Tibial artery (tissue), 4 donors: ENCODE results near the gene TNN.

Source experiments
- DNase-seq, 2 donors: peaks; one replicate each; pipeline ENCODE4 v3.0.0-alpha.2; 2019
- H3K27ac ChIP-seq, 2 donors: fragments of 200-600 bp; sonication (generic) in 1 of 2; 1 replicate in 1 of 2; 2 replicates in 1 of 2; pipeline ENCODE4 v1.5.1; 2018 to 2019; ENCODE audit warnings: mild to moderate bottlenecking in 1 of 2
- H3K27me3 ChIP-seq, 2 donors: fragments of 200-600 bp; sonication (generic) in 1 of 2; one replicate each; pipeline versions ENCODE4 v1.5.1 to v1.6.0; 2016 to 2019
- H3K36me3 ChIP-seq, 3 donors: fragments of 200-600 bp; sonication (generic) in 2 of 3; one replicate each; pipeline ENCODE4 v1.5.1; 2016 to 2019; ENCODE audit warnings: mild to moderate bottlenecking in 2 of 3
- H3K4me1 ChIP-seq, 4 donors: fragments of 200-600 bp; sonication (generic) in 2 of 4; 1 replicate in 3 of 4; 2 replicates in 1 of 4; pipeline ENCODE4 v1.5.1; 2016 to 2019
- H3K4me3 ChIP-seq, 2 donors: fragments of 200-600 bp; sonication (generic) in 1 of 2; 1 replicate in 1 of 2; 2 replicates in 1 of 2; pipeline ENCODE4 v1.5.1; 2018 to 2019; ENCODE audit warnings: mild to moderate bottlenecking in 2 of 2
- H3K9me3 ChIP-seq, 3 donors: fragments of 200-600 bp; sonication (generic) in 1 of 3; one replicate each; pipeline ENCODE4 v1.5.1; 2016 to 2019
- CTCF ChIP-seq, 2 experiments: fragments of 200-600 bp in 1 of 2; fragments of 450-650 bp in 1 of 2; IDR thresholded peaks; one replicate each; pipeline ENCODE4 v1.5.1; 2017 to 2019; ENCODE audit warnings: antibody characterized with exemption in 2 of 2, mild to moderate bottlenecking in 1 of 2, moderate library complexity in 1 of 2
- intact Hi-C: fragments of 100-400 bp; cut with DNase I; formaldehyde crosslinking; loops from one replicate; pipeline ENCODE4 v1.15.0; 2023; ENCODE audit warnings: low total_unique reads

The TNN gene

GRCh38 chr1:175197531-175197930 is 129.9 kb downstream of the TNN start:
- Histone ChIP-seq H3K36me3 (no peaks in the 10 kb centered on the region), H3K4me3 (no peak overlapping the region), H3K9me3 (no peaks in the 10 kb centered on the region), H3K27me3 (no peaks in the 10 kb centered on the region), H3K4me1 (peaks cover 0 to 29% (median 18%) of the 10 kb centered on the region in 4 donors), H3K27ac (no peak overlapping the region)
- no peak for TF ChIP-seq CTCF (IDR thresholded peaks at IDR 0.05)
- no peak for DNase-seq
- intact Hi-C loops, result no loop called here
